K562 (cell line): ENCODE measurements around the gene LENEP. TPM values are rescaled to one million over a fixed set of nuclear protein-coding genes. Genes with fewer than 3 reads are reported as not detected.

Experiments used
- CBFB ChIP-seq: sonication (generic); formaldehyde crosslinking; IDR thresholded peaks from 2 replicates; pipeline ENCODE4 v1.4.0; 2020; ENCODE audit warnings: mild to moderate bottlenecking, missing genetic modification reagents
- E2F1 ChIP-seq: sonication (generic); formaldehyde crosslinking; IDR thresholded peaks from 2 replicates; pipeline ENCODE4 v1.8.1; 2023; ENCODE audit warnings: mild to moderate bottlenecking, missing genetic modification reagents, moderate library complexity
- FOXJ2 ChIP-seq: fragments of 200-800 bp; sonication (Bioruptor generic); IDR thresholded peaks from 2 replicates; pipeline ENCODE4 v1.6.1; 2016; ENCODE audit warnings: missing genetic modification characterization, missing compliant biosample characterization
- FOXK2 ChIP-seq, 2 experiments: fragments of 450-650 bp; IDR thresholded peaks in 1 of 2; conservative IDR thresholded peaks in 1 of 2; 2 replicates each; pipeline ENCODE4 v1.6.1; 2016; ENCODE audit warnings: low read depth in 2 of 2, mild to moderate bottlenecking in 1 of 2
- GMEB1 ChIP-seq: fragments of 250-450 bp; sonication (Bioruptor Pico); IDR thresholded peaks from 2 replicates; pipeline ENCODE4 v1.4.0; 2020; ENCODE audit warnings: mild to moderate bottlenecking
- KAT8 ChIP-seq: fragments of 450-650 bp; IDR thresholded peaks from 2 replicates; pipeline ENCODE4 v1.6.1; 2016; ENCODE audit warnings: low read depth, mild to moderate bottlenecking
- NFRKB ChIP-seq: fragments of 450-650 bp; IDR thresholded peaks from 2 replicates; pipeline ENCODE4 v1.6.1; 2016; ENCODE audit warnings: low read depth
- NR1H2 ChIP-seq: sonication (generic); formaldehyde crosslinking; IDR thresholded peaks from 2 replicates; pipeline ENCODE4 v1.4.0; 2020; ENCODE audit warnings: mild to moderate bottlenecking, missing genetic modification reagents
- RBBP5 ChIP-seq: fragments of 200-600 bp; sonication (generic); IDR thresholded peaks from 2 replicates; pipeline ENCODE4 v1.6.1; 2012; ENCODE audit warnings: borderline replicate concordance, mild to moderate bottlenecking, low read length, control low read depth, inconsistent platforms; ENCODE audit not compliant: insufficient read depth, poor library complexity, severe bottlenecking
- SIN3B ChIP-seq: fragments of 450-650 bp; IDR thresholded peaks from 2 replicates; pipeline ENCODE4 v1.6.1; 2017; ENCODE audit warnings: low read depth, mild to moderate bottlenecking, moderate library complexity
- SOX6 ChIP-seq: fragments of 450-650 bp; IDR thresholded peaks from 2 replicates; pipeline ENCODE4 v1.6.1; 2014; ENCODE audit warnings: mild to moderate bottlenecking
- SRSF9 ChIP-seq: fragments of 200-400 bp; formaldehyde crosslinking; IDR thresholded peaks from 2 replicates; pipeline ENCODE4 v1.6.1; 2017; ENCODE audit warnings: low read depth, low read length, borderline replicate concordance
- SUPT5H ChIP-seq: fragments of 450-650 bp; IDR thresholded peaks from 2 replicates; pipeline ENCODE4 v1.6.1; 2016
- TFAP4 ChIP-seq: sonication (generic); formaldehyde crosslinking; IDR thresholded peaks from 2 replicates; pipeline ENCODE4 v1.8.0; 2022; ENCODE audit warnings: missing genetic modification reagents, mild to moderate bottlenecking, moderate library complexity, borderline replicate concordance
- ZC3H8 ChIP-seq: fragments of 450-650 bp; IDR thresholded peaks from 2 replicates; pipeline ENCODE4 v1.6.1; 2017
- ZNF785 ChIP-seq: fragments of 250-450 bp; sonication (Bioruptor Pico); IDR thresholded peaks from 2 replicates; pipeline ENCODE4 v1.4.0; 2020; ENCODE audit warnings: mild to moderate bottlenecking
- polyA plus RNA-seq, 8 experiments: library from polyadenylated mRNA; depleted of rRNA in 4 of 8; stranded (reverse) in 5 of 8; unstranded in 3 of 8; fragments of >200 nt; fragmentation: Nextera tagmentation in 2 of 8; fragmentation: Illumina TruSeq in 1 of 8; extraction: Ambion mirVana in 2 of 8; extraction: Trizol in 1 of 8; gene quantifications; 2 replicates each; pipeline versions ENCODE4 v1.2.1 to v1.2.3, GENCODE V29; 2011 to 2014; ENCODE audit warnings: inconsistent platforms in 1 of 8, missing spikeins in 1 of 8
- total RNA-seq, 7 experiments: library from RNA; depleted of rRNA in 6 of 7; stranded (reverse); fragments of >200 nt in 6 of 7; fragmentation: Illumina TruSeq in 2 of 7; extraction: Trizol in 2 of 7; gene quantifications; 2 replicates each; pipeline versions ENCODE4 v1.2.1 to v1.2.3, GENCODE V29; 2011 to 2021; ENCODE audit warnings: low replicate concordance in 1 of 7
- TF ChIP-seq, protein P1 (sequence below): fragments of 150-350 bp; IDR thresholded peaks from 2 replicates; pipeline ENCODE4 v1.6.1; 2014; ENCODE audit warnings: low read depth, mild to moderate bottlenecking, low read length, borderline replicate concordance
- TF ChIP-seq, protein P2 (sequence below): fragments of 250-450 bp; sonication (Bioruptor Pico); IDR thresholded peaks from 2 replicates; pipeline ENCODE4 v1.5.1; 2021; ENCODE audit warnings: mild to moderate bottlenecking

The LENEP gene
- total and polyA plus RNA-seq, 9 of the 15 experiments (the other 6 are each of a cell fraction or from before 2014, with no cell fraction given): 0.23 to 0.87 (median 0.67) TPM; not detected in 5

GRCh38 chr1:154961207-154962155 is 31.9 kb upstream of the LENEP start, which contains the start of gene PYGO2 (continued):
- TF ChIP-seq NR1H2: peak; percentile 89; the same call in 1 of the 2 replicates
- no peak for TF ChIP-seq SRSF9
- peak; percentile 30; the same call in 1 of the 2 replicates for TF ChIP-seq SOX6
- TF ChIP-seq, protein P1, sequence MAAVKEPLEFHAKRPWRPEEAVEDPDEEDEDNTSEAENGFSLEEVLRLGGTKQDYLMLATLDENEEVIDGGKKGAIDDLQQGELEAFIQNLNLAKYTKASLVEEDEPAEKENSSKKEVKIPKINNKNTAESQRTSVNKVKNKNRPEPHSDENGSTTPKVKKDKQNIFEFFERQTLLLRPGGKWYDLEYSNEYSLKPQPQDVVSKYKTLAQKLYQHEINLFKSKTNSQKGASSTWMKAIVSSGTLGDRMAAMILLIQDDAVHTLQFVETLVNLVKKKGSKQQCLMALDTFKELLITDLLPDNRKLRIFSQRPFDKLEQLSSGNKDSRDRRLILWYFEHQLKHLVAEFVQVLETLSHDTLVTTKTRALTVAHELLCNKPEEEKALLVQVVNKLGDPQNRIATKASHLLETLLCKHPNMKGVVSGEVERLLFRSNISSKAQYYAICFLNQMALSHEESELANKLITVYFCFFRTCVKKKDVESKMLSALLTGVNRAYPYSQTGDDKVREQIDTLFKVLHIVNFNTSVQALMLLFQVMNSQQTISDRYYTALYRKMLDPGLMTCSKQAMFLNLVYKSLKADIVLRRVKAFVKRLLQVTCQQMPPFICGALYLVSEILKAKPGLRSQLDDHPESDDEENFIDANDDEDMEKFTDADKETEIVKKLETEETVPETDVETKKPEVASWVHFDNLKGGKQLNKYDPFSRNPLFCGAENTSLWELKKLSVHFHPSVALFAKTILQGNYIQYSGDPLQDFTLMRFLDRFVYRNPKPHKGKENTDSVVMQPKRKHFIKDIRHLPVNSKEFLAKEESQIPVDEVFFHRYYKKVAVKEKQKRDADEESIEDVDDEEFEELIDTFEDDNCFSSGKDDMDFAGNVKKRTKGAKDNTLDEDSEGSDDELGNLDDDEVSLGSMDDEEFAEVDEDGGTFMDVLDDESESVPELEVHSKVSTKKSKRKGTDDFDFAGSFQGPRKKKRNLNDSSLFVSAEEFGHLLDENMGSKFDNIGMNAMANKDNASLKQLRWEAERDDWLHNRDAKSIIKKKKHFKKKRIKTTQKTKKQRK: no peak
- peak; percentile 78 for TF ChIP-seq TFAP4 (CRISPR knock-in tag)
- no peak for TF ChIP-seq KAT8
- TF ChIP-seq GMEB1 (CRISPR knock-in tag): no peak; the same call in 1 of the 2 replicates
- TF ChIP-seq, protein P2, sequence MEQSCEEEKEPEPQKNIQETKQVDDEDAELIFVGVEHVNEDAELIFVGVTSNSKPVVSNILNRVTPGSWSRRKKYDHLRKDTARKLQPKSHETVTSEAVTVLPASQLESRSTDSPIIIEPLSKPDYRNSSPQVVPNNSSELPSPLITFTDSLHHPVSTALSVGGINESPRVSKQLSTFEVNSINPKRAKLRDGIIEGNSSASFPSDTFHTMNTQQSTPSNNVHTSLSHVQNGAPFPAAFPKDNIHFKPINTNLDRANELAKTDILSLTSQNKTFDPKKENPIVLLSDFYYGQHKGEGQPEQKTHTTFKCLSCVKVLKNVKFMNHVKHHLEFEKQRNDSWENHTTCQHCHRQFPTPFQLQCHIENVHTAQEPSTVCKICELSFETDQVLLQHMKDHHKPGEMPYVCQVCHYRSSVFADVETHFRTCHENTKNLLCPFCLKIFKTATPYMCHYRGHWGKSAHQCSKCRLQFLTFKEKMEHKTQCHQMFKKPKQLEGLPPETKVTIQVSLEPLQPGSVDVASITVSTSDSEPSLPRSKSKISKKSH (CRISPR knock-in tag): 0 out of 2 replicates have a peak, but pooled peaks have one; percentile 50
- TF ChIP-seq SIN3B: peak; percentile 92
- TF ChIP-seq FOXK2 (conservative IDR thresholded peaks at IDR 0.05 in 1 of 2, IDR thresholded peaks at IDR 0.05 in 1 of 2; ENCODE audit: low read depth in 2 of 2): peak in 1 of 2 experiments; percentile 98; a peak in 2 of 4 replicates
- peak; percentile 72 for TF ChIP-seq FOXJ2 (tag)
- TF ChIP-seq ZC3H8: no peak
- TF ChIP-seq RBBP5: peak; percentile 80
- 0 out of 2 replicates have a peak, but pooled peaks have one; percentile 67 for TF ChIP-seq E2F1 (CRISPR knock-in tag)
- 0 out of 2 replicates have a peak, but pooled peaks have one; percentile 34 for TF ChIP-seq NFRKB
- no peak for TF ChIP-seq ZNF785 (CRISPR knock-in tag)
- TF ChIP-seq CBFB (CRISPR knock-in tag): 0 out of 2 replicates have a peak, but pooled peaks have one; percentile 44
- TF ChIP-seq SUPT5H: peak; percentile 91
